Measurements from ENCODE around the gene RACGAP1. TPM values are rescaled to one million over a fixed set of nuclear protein-coding genes. Genes with fewer than 3 reads are reported as not detected.
"Not testable (repeated sequence)": the region's sequence is repeated elsewhere in the genome, so short reads cannot be mapped to it uniquely, and the experiment has no call there.

RACGAP1 gene
- total RNA-seq, 1 donor from 2014 or later: 71.2 TPM

DNA sequence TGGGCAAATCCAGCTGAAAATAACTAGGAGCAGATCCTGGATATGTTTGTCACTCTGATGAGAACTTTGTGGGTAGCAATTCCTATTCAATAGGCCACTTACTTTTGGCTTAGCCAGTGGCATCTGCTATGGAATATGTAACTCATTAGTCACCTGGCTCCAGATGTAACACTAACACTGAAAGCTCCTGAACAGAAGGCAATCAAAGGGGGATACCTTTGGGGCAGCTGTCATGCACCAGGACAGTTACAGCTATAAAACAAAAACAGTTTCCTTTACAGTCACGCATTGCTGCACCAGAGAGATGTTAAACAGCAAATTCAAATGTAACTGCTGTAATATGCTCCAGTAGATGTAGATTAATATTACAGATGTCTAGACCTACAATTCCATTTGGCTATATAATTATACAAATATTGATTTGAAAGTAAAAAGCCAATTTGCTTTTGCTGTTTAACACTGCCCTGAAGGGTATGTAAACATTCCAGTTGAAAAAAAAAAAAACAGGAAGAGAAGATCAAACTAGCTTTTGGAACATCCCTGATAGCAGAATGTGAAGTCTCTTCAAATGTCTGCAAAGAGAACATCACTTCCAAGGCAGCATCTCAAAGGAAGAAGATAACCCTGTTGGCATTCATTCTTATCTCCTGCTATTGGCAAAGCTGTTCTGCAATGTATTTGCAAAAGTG, 18.4 kb downstream of the RACGAP1 start:
- Mint-ChIP-seq H3K27me3 (no peaks in the 10 kb centered on the region), H3K4me1 (peaks cover 18% of the 10 kb centered on the region), H3K4me3 (no peak overlapping the region), H3K27ac (peak overlapping the region; percentile 50), H3K9me3 (no peaks in the 10 kb centered on the region), H3K36me3 (ENCODE audit: low read depth) (peaks cover 46% of the 10 kb centered on the region)
- intact Hi-C loops (cut with micrococcal nuclease): no loop called here
- DNase-seq: no peak

DNA sequence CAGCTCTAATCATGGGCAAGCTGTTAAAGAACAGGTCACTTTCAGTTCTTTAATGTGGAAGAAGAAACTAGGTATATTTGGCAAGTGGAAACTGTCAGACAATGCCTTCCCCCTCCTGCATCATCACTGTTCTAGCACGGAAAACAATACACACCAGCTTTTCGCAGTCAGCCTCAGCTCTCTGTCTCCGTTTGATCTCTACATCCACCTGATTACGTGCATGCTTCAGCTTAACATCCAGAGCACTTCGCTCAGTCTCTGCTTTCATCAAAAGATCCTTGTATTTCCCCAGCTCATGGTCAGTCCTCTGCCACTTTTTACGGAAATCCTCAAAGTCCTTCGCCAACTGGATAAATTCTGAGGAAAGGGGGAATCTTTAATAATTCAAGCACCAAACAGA, 19.0 kb downstream of the RACGAP1 start:
- peaks cover 18% of the 10 kb centered on the region for H3K4me1 Mint-ChIP-seq
- H3K36me3 Mint-ChIP-seq (ENCODE audit: low read depth): peaks cover 49% of the 10 kb centered on the region
- H3K27ac Mint-ChIP-seq: no peak overlapping the region
- DNase-seq: no peak
- no peaks in the 10 kb centered on the region for H3K27me3 Mint-ChIP-seq
- no peaks in the 10 kb centered on the region for H3K9me3 Mint-ChIP-seq
- intact Hi-C loops (cut with micrococcal nuclease): no loop called here
- H3K4me3 Mint-ChIP-seq: no peak overlapping the region

DNA sequence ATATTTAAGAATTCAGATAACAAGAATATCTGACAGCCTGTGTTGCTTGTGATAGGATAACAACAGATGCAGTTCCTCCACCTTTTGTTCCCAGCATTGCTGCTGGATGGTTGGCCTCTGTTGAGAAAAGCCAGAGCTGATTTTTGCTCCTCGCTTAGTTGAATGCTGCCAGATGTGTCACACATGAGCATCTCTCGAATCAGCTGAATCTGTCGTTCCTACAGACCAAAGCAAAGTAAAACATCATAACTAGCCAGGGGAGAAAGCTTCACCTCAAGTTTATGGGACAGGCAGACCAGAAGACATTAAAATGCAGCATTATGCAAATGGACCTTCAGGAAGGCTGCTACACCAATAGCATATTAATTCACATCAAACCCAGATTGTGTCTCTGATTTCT, 20.1 kb downstream of the RACGAP1 start:
- H3K9me3 Mint-ChIP-seq: no peaks in the 10 kb centered on the region
- DNase-seq: no peak
- peaks cover 45% of the 10 kb centered on the region for H3K36me3 Mint-ChIP-seq (ENCODE audit: low read depth)
- H3K27ac Mint-ChIP-seq: peak overlapping the region; percentile 28
- intact Hi-C loops (cut with micrococcal nuclease): no loop called here
- H3K27me3 Mint-ChIP-seq: no peaks in the 10 kb centered on the region
- no peak overlapping the region for H3K4me3 Mint-ChIP-seq
- peaks cover 18% of the 10 kb centered on the region for H3K4me1 Mint-ChIP-seq

DNA sequence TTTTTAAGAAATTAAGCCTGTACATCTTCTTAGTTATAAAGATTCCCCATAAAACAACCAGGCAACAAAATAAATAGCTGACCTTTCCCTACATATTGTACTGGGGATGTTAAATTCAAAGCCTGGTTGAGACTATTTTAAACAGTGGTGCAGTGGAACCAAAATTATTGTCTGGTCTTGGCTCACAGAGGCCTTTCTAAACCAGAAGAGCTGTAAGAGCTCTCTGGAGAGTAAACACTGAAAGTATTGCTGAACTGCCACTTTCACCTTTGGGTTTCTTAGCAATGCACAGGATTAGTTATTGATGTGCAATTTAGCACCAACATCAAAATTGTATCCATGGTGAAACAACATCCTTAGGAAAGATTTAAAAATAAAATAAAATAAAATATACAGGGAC, 20.6 kb downstream of the RACGAP1 start:
- Mint-ChIP-seq H3K27ac (no peak overlapping the region), H3K27me3 (no peaks in the 10 kb centered on the region), H3K4me1 (peaks cover 17% of the 10 kb centered on the region), H3K4me3 (no peak overlapping the region), H3K9me3 (no peaks in the 10 kb centered on the region), H3K36me3 (ENCODE audit: low read depth) (peaks cover 45% of the 10 kb centered on the region)
- intact Hi-C loops (cut with micrococcal nuclease): no loop called here
- no peak for DNase-seq

DNA sequence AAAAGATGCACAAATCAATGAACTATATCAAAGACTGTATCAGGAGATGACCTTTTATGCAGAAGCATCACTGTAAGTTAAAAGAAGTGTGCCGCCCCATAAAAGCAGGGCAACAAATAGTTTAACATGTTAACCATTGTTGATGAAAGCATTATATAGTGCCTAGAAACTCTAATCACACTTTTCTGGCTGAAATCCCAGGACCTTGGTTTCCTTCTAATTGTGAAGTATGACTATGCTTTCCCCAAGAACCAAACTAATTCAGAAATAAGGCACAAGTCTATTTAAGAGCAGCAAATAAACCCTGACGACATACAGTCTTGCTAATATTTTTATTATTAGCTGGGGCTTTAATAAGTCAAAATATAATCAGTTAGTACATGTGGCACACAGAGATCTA, 21.7 kb downstream of the RACGAP1 start:
- Mint-ChIP-seq H3K4me1 (peaks cover 14% of the 10 kb centered on the region), H3K27me3 (no peaks in the 10 kb centered on the region), H3K4me3 (no peak overlapping the region), H3K36me3 (ENCODE audit: low read depth) (peaks cover 50% of the 10 kb centered on the region), H3K9me3 (no peaks in the 10 kb centered on the region), H3K27ac (no peak overlapping the region)
- no peak for DNase-seq
- intact Hi-C loops (cut with micrococcal nuclease): no loop called here

DNA sequence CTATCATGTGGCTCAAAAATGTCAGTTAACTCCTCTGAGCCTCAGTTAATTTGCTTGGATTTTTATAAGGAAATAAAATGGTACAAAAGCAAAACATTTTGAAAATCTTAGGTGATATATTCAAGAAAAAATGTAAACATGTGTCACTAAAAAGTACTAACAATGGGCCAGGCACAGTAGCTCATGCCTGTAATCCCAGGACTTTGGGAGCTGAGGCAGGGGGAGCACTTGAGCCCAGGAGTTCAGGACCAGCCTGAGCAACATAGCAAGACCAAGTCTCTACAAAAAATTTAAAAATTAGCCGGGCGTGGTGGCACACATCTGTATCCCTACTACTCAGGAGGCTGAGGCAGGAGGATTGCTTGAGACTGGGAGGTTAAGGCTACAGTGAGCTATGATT, 26.8 kb downstream of the RACGAP1 start:
- intact Hi-C loops (cut with micrococcal nuclease): no loop called here
- no peaks in the 10 kb centered on the region for H3K27me3 Mint-ChIP-seq
- H3K4me3 Mint-ChIP-seq: no peak overlapping the region
- no peaks in the 10 kb centered on the region for H3K4me1 Mint-ChIP-seq
- no peak overlapping the region for H3K27ac Mint-ChIP-seq
- H3K9me3 Mint-ChIP-seq: no peaks in the 10 kb centered on the region
- DNase-seq: no peak
- H3K36me3 Mint-ChIP-seq (ENCODE audit: low read depth): peaks cover 48% of the 10 kb centered on the region

DNA sequence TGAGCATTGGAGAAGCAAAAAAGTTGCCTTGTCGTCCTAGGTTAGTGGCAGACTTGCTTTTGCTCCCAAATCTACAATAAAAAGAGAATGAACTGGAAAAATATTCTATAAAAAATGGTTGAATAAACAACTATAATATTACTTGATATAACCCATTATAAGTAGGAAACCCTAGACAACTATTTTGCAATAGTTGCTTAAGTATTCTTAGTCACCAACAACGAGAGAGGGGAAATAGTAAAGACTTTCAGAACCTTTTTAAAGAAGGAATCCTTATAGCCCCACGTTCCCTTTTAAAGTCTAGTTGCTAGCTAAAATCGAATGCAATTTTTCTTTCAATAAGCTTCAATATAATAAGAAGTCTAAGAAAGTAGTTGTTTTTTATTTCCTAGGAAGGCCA, 35.0 kb downstream of the RACGAP1 start:
- peaks cover 66% of the 10 kb centered on the region for H3K36me3 Mint-ChIP-seq (ENCODE audit: low read depth)
- no peak overlapping the region for H3K4me3 Mint-ChIP-seq
- peaks cover 4% of the 10 kb centered on the region for H3K4me1 Mint-ChIP-seq
- no peaks in the 10 kb centered on the region for H3K27me3 Mint-ChIP-seq
- no peak overlapping the region for H3K27ac Mint-ChIP-seq
- no peak for DNase-seq
- intact Hi-C loops (cut with micrococcal nuclease): no loop called here
- no peaks in the 10 kb centered on the region for H3K9me3 Mint-ChIP-seq

DNA sequence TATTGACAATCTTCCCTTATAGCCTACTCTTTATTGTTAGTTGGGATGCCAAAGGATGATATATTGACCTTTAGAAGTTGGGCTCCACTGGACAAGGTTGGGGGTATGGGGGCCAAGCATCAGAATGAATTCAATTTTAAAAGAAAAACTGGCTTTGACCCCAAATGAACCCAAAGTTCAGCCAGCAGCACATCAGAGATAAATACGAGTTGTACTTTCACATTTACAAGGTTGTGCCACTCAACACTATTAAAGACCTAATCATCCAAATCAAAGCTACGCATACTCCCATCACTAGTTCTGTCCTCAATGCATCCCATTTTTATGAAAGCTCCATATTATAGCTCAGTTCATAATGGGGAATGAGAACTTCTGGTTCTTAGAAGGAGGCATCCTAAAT, 35.9 kb downstream of the RACGAP1 start:
- intact Hi-C loops (cut with micrococcal nuclease); H3K4me1 Mint-ChIP-seq; DNase-seq; H3K9me3 Mint-ChIP-seq; H3K4me3 Mint-ChIP-seq; H3K27me3 Mint-ChIP-seq; H3K27ac Mint-ChIP-seq: not testable (repeated sequence)
- peaks cover 64% of the 10 kb centered on the region for H3K36me3 Mint-ChIP-seq (ENCODE audit: low read depth)

DNA sequence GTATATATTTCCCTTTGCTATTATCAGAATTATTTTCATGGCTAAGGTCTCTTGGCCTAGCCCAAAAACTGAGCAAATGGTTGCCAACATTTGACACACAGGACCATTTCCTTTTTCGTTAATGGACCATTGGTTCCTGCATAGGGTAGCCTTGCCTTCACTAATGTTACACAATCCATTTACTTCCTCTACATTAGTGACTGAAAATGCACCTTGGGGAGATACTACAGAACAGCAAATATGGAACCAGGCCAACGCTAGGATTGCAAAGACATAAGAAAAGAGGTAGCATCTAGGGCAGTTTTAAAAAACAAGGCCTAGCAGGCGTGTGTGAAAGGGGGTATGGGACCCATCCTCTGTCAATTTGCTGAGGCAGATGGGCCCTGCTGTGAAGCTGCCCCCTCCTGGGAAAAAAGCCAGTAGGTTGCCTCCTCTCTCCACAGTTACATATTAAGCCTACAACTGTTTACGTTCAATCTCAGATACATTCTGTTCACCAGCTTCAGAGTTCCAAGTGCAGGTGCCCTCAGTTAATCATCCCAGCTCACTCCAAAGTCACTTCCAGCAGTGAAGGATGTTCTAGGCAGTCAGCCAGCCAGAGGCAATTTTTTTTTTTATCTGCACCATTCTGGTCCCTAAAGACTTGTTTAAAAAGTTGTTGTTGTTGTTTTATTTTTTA, 37.5 kb downstream of the RACGAP1 start:
- H3K36me3 Mint-ChIP-seq (ENCODE audit: low read depth): peaks cover 54% of the 10 kb centered on the region
- no peak for DNase-seq
- intact Hi-C loops (cut with micrococcal nuclease): no loop called here
- H3K27me3 Mint-ChIP-seq: no peaks in the 10 kb centered on the region
- peaks cover 6% of the 10 kb centered on the region for H3K4me1 Mint-ChIP-seq
- no peak overlapping the region for H3K4me3 Mint-ChIP-seq
- no peaks in the 10 kb centered on the region for H3K9me3 Mint-ChIP-seq
- peak overlapping the region; percentile 36 for H3K27ac Mint-ChIP-seq

DNA sequence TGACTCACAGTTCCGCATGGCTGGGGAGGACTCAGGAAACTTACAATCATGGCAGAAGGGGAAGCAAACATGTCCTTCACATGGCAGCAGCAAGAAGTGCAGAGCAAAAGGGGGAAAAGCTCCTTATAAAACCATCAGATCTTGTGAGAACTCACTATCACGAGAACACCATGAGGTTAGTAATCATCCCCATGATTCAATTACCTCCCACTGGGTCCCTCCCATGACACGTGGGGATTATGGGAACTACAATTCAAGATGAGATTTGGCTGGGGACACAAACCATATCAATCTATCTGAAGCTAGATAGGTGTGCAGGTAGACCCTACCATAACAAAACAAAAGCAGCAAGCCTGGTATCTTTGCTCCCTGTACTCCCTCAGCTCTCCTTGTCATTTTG, 38.8 kb downstream of the RACGAP1 start:
- H3K27me3 Mint-ChIP-seq; H3K27ac Mint-ChIP-seq; H3K4me3 Mint-ChIP-seq; H3K9me3 Mint-ChIP-seq; H3K4me1 Mint-ChIP-seq; intact Hi-C loops (cut with micrococcal nuclease); DNase-seq: not testable (repeated sequence)
- H3K36me3 Mint-ChIP-seq (ENCODE audit: low read depth): peaks cover 43% of the 10 kb centered on the region

DNA sequence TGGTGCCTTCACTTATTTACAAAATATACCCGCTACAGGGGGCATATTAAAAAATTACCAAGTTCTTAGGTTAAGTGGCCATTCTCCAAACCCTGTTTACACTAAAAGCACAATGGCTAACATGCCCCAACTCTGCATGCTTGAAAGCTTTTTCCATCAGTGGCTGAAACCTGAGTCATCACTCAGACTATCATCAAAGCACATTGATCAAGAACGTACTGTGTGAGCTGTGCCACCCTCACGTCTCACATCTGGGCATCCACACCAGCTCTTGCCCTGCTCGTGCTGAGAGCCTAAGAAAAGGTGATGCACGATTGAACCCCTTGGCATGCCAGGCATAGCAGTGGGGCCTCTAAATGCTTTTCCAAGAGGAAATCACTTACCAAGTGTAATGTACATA, 39.3 kb downstream of the RACGAP1 start:
- Mint-ChIP-seq H3K4me3 (no peak overlapping the region), H3K36me3 (ENCODE audit: low read depth) (peaks cover 42% of the 10 kb centered on the region), H3K27ac (peak overlapping the region; percentile 43), H3K9me3 (no peaks in the 10 kb centered on the region), H3K27me3 (no peaks in the 10 kb centered on the region), H3K4me1 (peaks cover 6% of the 10 kb centered on the region)
- DNase-seq: no peak
- intact Hi-C loops (cut with micrococcal nuclease): no loop called here

DNA sequence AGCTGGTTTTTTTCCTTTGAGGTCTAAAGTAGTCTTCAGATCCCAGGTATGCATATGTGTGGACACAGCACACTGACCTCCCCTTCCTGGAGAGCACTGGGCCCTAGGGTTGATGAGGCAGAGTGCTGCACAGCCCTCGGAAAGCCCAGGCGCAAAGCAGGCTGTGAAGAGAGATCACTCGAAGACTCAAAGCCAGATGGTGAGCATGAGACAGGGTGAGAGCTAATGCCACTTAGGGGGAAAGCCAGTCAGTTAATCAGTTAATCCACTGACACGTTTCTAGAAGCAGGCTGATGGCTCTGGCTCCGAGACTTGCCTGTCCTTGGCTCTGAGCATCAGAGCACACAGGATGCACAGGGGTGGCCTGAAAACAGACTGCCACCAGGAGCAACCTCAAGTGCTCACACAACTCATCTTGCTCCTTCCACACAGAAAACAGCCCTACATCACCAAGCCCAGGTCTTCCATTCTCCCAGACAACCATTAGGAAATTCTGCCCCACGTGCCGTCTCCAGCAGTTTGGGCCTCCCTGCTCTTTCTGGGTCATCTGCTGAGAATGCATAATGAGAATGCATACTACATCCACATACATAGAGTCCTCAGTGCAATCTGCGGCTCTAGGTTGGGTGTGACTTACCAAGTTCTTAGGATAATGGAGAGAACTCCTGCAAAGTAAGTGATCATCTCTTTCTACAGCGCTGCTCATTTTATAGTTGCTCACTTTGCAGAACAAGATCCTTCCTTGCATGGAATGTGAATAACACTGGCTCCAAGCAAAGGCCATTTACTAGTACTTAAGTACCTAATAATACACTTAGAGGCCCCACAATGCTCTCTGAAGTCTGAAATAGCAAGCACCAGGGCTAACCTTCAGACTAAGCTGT, 40.6 kb downstream of the RACGAP1 start:
- Mint-ChIP-seq H3K4me3 (no peak overlapping the region), H3K4me1 (peaks cover 6% of the 10 kb centered on the region), H3K36me3 (ENCODE audit: low read depth) (peaks cover 34% of the 10 kb centered on the region), H3K27ac (no peak overlapping the region), H3K27me3 (no peaks in the 10 kb centered on the region), H3K9me3 (no peaks in the 10 kb centered on the region)
- intact Hi-C loops (cut with micrococcal nuclease): no loop called here
- no peak for DNase-seq

DNA sequence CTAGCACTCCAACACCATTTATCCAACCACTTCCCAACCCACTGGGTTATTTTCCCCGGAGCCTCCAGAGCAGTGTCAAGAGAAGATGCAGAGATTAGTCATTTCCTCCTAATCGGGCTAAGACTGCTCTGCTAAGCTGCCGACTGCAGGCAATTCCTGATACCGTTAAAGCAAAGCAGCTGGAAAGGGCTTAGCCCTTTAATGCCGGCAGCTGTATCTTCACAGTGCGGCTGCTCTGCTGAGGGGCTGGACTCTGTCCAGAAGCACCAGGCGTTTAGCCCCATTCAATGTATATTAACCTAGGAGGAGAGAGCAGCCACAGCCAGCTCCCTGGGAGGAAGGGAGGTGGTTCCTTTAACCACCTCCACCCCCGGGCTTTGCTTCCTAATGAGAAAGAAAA, 41.4 kb downstream of the RACGAP1 start:
- Mint-ChIP-seq H3K27me3 (no peaks in the 10 kb centered on the region), H3K36me3 (ENCODE audit: low read depth) (peaks cover 28% of the 10 kb centered on the region), H3K4me3 (no peak overlapping the region), H3K9me3 (no peaks in the 10 kb centered on the region), H3K4me1 (peaks cover 6% of the 10 kb centered on the region), H3K27ac (no peak overlapping the region)
- intact Hi-C loops (cut with micrococcal nuclease): no loop called here
- DNase-seq: no peak

Data from activated CD4-positive, alpha-beta T cell treated with anti-CD3 and anti-CD28 coated beads, Interleukin-2, amount 10 ng/mL, durations not matched to agents 24 days and 14 days (primary cell).